HepG2 (cell line): Measurements from ENCODE around the gene NPTXR. TPM values are rescaled to one million over a fixed set of nuclear protein-coding genes. Genes with fewer than 3 reads are reported as not detected.

Experiments
- ATAC-seq: fragments of 200-7000 bp; cut with Tn5 transposase; 3 replicates; pipeline ENCODE4 v1.9.1; 2020; ENCODE audit warnings: mild to moderate bottlenecking, moderate library complexity
- BruUV-seq: library from RNA; stranded (reverse); fragments of 400-500 nt; replicated peaks from 2 replicates; lab custom pipeline; 2021; lab: Mats Ljungman, UMichigan
- CTCF ChIA-PET: fragments of 300-600 bp; formaldehyde crosslinking; extraction: SDS; loops from one replicate; lab custom pipeline; 2021; ENCODE audit warnings: low total read pairs, inconsistent platforms, low intra/inter-chr PET ratio; lab: Yijun Ruan, JAX
- POLR2A ChIA-PET: fragments of 350-600 bp; sonication (Branson Sonifier 250); formaldehyde crosslinking; loops from one replicate; lab custom pipeline; 2020; ENCODE audit warnings: antibody characterized with exemption, inconsistent platforms; lab: Yijun Ruan, JAX
- DNase-seq: peaks from one replicate; pipeline ENCODE4 v3.0.0-alpha.2; 2015; ENCODE audit warnings: low spot score
- FAIRE-seq: peaks from 3 replicates; lab custom pipeline; 2011; peaks lifted over from hg19 to GRCh38; lab: Jason Lieb, UNC
- H2AFZ ChIP-seq: one replicate; pipeline ENCODE4 v1.6.1; 2011; ENCODE audit warnings: low read length, inconsistent platforms
- H3K27ac ChIP-seq: fragments of 300-600 bp; 3 replicates; pipeline ENCODE4 v1.8.0; 2011; ENCODE audit warnings: mixed run types, mild to moderate bottlenecking, mixed read lengths, low read length, inconsistent platforms; ENCODE audit not compliant: insufficient read depth; ENCODE audit errors: extremely low read length
- H3K27me3 ChIP-seq, 2 experiments: fragments of 200-600 bp in 1 of 2; 2 replicates in 1 of 2; 3 replicates in 1 of 2; pipeline versions ENCODE4 v1.6.0 to v1.8.0; 2011; ENCODE audit warnings: low read length in 2 of 2, mild to moderate bottlenecking in 2 of 2, moderate library complexity in 2 of 2, inconsistent platforms in 1 of 2; ENCODE audit not compliant: insufficient read depth in 2 of 2, control insufficient read depth in 1 of 2
- H3K36me3 ChIP-seq, 2 experiments: fragments of 200-600 bp in 1 of 2; replicated peaks in 1 of 2; 2 replicates in 1 of 2; 3 replicates in 1 of 2; pipeline versions ENCODE4 v1.5.1 to v1.8.0; 2011; ENCODE audit warnings: low read length in 2 of 2, inconsistent platforms in 1 of 2; ENCODE audit not compliant: insufficient read depth in 2 of 2, control insufficient read depth in 1 of 2
- H3K4me1 ChIP-seq: 2 replicates; pipeline ENCODE4 v1.5.1; 2012; ENCODE audit warnings: low read length, inconsistent platforms; ENCODE audit not compliant: insufficient read depth
- H3K4me2 ChIP-seq: 2 replicates; pipeline ENCODE4 v1.6.0; 2011; ENCODE audit warnings: low read depth, low read length, inconsistent platforms
- H3K4me3 ChIP-seq, 3 experiments: fragments of 200-600 bp in 1 of 3; sonication (generic), shearing (Covaris generic) in 1 of 3; replicated peaks in 1 of 3; 2 replicates each; pipeline ENCODE4 v1.5.1; 2011 to 2016; ENCODE audit warnings: low read length in 3 of 3, inconsistent platforms in 2 of 3, low read depth in 2 of 3, mild to moderate bottlenecking in 2 of 3, control low read depth in 1 of 3, mixed read lengths in 1 of 3; ENCODE audit not compliant: insufficient read depth in 1 of 3
- H3K79me2 ChIP-seq: one replicate; pipeline ENCODE4 v1.6.1; 2011; ENCODE audit warnings: low read length, inconsistent platforms; ENCODE audit not compliant: insufficient read depth
- H3K9ac ChIP-seq: 2 replicates; pipeline ENCODE4 v1.6.0; 2011; ENCODE audit warnings: mild to moderate bottlenecking, low read depth, low read length, inconsistent platforms; ENCODE audit not compliant: insufficient read depth
- H3K9me3 ChIP-seq: 2 replicates; pipeline ENCODE4 v1.5.1; 2012; ENCODE audit warnings: mild to moderate bottlenecking, low read length
- H4K20me1 ChIP-seq: 2 replicates; pipeline ENCODE4 v1.6.0; 2011; ENCODE audit warnings: inconsistent platforms, mild to moderate bottlenecking, low read length, moderate library complexity; ENCODE audit not compliant: insufficient read depth
- CBX2 ChIP-seq, 2 experiments: fragments of 200-600 bp in 1 of 2; sonication (generic); formaldehyde crosslinking in 1 of 2; IDR thresholded peaks; 2 replicates each; pipeline versions ENCODE4 v1.7.0 to v1.8.1; 2018 to 2022; ENCODE audit warnings: low read depth in 2 of 2, low read length in 1 of 2, mild to moderate bottlenecking in 1 of 2, missing genetic modification reagents in 1 of 2
- MATR3 ChIP-seq: sonication (generic); formaldehyde crosslinking; IDR thresholded peaks from 2 replicates; pipeline ENCODE4 v1.4.0; 2020; ENCODE audit warnings: missing genetic modification reagents
- PHB2 ChIP-seq: fragments of 450-650 bp; IDR thresholded peaks from 2 replicates; pipeline ENCODE4 v1.6.1; 2018; ENCODE audit not compliant: partially characterized antibody
- POLR2AphosphoS5 ChIP-seq: IDR thresholded peaks from 2 replicates; pipeline ENCODE4 v1.6.1; 2012; ENCODE audit warnings: low read depth, low read length
- SIN3A ChIP-seq: IDR thresholded peaks from 2 replicates; pipeline ENCODE4 v1.6.1; 2011; ENCODE audit warnings: low read depth, mild to moderate bottlenecking, control low read depth, low read length, borderline replicate concordance
- SRY ChIP-seq: sonication (generic); formaldehyde crosslinking; IDR thresholded peaks from 2 replicates; pipeline ENCODE4 v1.8.0; 2022; ENCODE audit warnings: mild to moderate bottlenecking, missing genetic modification reagents
- SSRP1 ChIP-seq: IDR thresholded peaks from 2 replicates; pipeline ENCODE4 v1.6.1; 2016; ENCODE audit warnings: control low read depth
- TRIM24 ChIP-seq: sonication (generic); formaldehyde crosslinking; IDR thresholded peaks from 2 replicates; pipeline ENCODE4 v1.8.0; 2022; ENCODE audit warnings: mild to moderate bottlenecking, missing genetic modification reagents
- YEATS2 ChIP-seq: sonication (generic); formaldehyde crosslinking; IDR thresholded peaks from 2 replicates; pipeline ENCODE4 v1.4.0; 2020; ENCODE audit warnings: missing genetic modification reagents, borderline replicate concordance
- ZBTB8A ChIP-seq: sonication (generic); formaldehyde crosslinking; IDR thresholded peaks from 2 replicates; pipeline ENCODE4 v1.4.0; 2020; ENCODE audit warnings: mild to moderate bottlenecking, low read depth, missing genetic modification reagents, borderline replicate concordance
- ZNF33B ChIP-seq: sonication (generic); formaldehyde crosslinking; IDR thresholded peaks from 2 replicates; pipeline ENCODE4 v1.5.1; 2020; ENCODE audit warnings: mild to moderate bottlenecking, missing genetic modification reagents
- ZNF432 ChIP-seq: sonication (generic); formaldehyde crosslinking; IDR thresholded peaks from 2 replicates; pipeline ENCODE4 v1.5.0; 2020; ENCODE audit warnings: missing genetic modification reagents, mild to moderate bottlenecking, borderline replicate concordance
- ZNF446 ChIP-seq: sonication (generic); formaldehyde crosslinking; IDR thresholded peaks from 2 replicates; pipeline ENCODE4 v1.5.0; 2020; ENCODE audit warnings: mild to moderate bottlenecking, missing genetic modification reagents
- ZNF564 ChIP-seq: sonication (generic); formaldehyde crosslinking; IDR thresholded peaks from 2 replicates; pipeline ENCODE4 v1.8.1; 2023; ENCODE audit warnings: mild to moderate bottlenecking, missing genetic modification reagents
- ZNF598 ChIP-seq: sonication (generic); formaldehyde crosslinking; IDR thresholded peaks from 2 replicates; pipeline ENCODE4 v1.5.1; 2020; ENCODE audit warnings: mild to moderate bottlenecking, missing genetic modification reagents, borderline replicate concordance
- ZNF740 ChIP-seq: sonication (generic); formaldehyde crosslinking; IDR thresholded peaks from 2 replicates; pipeline ENCODE4 v1.4.0; 2020; ENCODE audit warnings: missing genetic modification reagents
- ZNF879 ChIP-seq: sonication (generic); formaldehyde crosslinking; IDR thresholded peaks from 2 replicates; pipeline ENCODE4 v1.8.1; 2023; ENCODE audit warnings: missing genetic modification reagents
- WGBS: methylation state at CpG from one replicate; pipeline ENCODE4 v1.1.6; 2017; ENCODE audit warnings: low lambda C conversion rate; 5-methylcytosine and 5-hydroxymethylcytosine counted together
- in situ Hi-C: cut with HindIII; loops from 2 replicates; pipeline ENCODE4 v1.10.0; 2017; ENCODE audit warnings: low pct_unique_long_range_greater_than_20kb; ENCODE audit not compliant: extremely low pct_ligation_motif_present
- intact Hi-C: fragments of 100-400 bp; cut with micrococcal nuclease; formaldehyde crosslinking; loops from one replicate; pipeline ENCODE4 v1.10.0; 2022; ENCODE audit not compliant: unreplicated experiment
- polyA plus RNA-seq, 8 experiments: library from polyadenylated mRNA; depleted of rRNA in 3 of 8; stranded (reverse) in 7 of 8; unstranded in 1 of 8; fragments of >200 nt; fragmentation: Illumina TruSeq in 4 of 8; extraction: Trizol in 4 of 8; gene quantifications; 2 replicates each; pipeline versions ENCODE4 v1.2.1 to v1.2.3, GENCODE V29; 2011 to 2016; ENCODE audit warnings: low read depth in 4 of 8, missing spikeins in 1 of 8, mixed read lengths in 1 of 8; ENCODE audit not compliant: insufficient read depth in 1 of 8
- total RNA-seq, 5 experiments: library from RNA; depleted of rRNA; stranded (reverse); fragments of >200 nt; fragmentation: Illumina TruSeq; extraction: Trizol; gene quantifications; 2 replicates each; pipeline ENCODE4 v1.2.3, GENCODE V29; 2016; ENCODE audit warnings: low read depth in 1 of 5
- TF ChIP-seq, protein P1 (sequence below): sonication (generic); formaldehyde crosslinking; IDR thresholded peaks from 2 replicates; pipeline ENCODE4 v1.5.1; 2020; ENCODE audit warnings: missing genetic modification reagents, mild to moderate bottlenecking, borderline replicate concordance
- TF ChIP-seq, protein P2 (sequence below): sonication (generic); formaldehyde crosslinking; IDR thresholded peaks from 2 replicates; pipeline ENCODE4 v1.4.0; 2020; ENCODE audit warnings: missing genetic modification reagents

NPTXR gene
- total and polyA plus RNA-seq, 2 of the 13 experiments (the other 11 are each of a cell fraction or from before 2014, with no cell fraction given): 2.6 to 4.8 TPM

DNA sequence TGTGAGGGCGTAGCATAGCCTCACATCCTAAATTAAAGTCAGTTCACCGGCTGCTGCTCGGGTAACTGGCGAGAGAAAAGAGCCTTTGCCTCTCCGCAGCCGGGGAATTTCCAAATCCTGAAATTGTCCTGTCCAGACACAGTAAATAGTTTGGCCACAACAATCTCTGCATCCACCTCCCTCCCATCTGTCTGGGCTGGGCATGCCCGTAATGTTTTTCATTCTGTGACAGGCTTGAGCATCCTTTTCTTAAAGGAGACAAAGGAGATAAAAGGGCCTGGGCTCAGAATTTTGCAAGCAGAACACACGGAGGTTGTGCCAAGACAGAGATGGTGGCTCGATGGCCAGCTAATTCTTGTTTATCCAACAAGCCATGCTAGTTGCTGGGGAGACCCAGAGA is 47.4 kb upstream of the NPTXR start:
- no peak for FAIRE-seq
- intact Hi-C loops (no loop called here), in situ Hi-C loops (no loop called here)
- no peak for ATAC-seq
- no peak for DNase-seq
- Histone ChIP-seq H3K4me1 (no peaks in the 10 kb centered on the region), H3K4me2 (no peak overlapping the region), H4K20me1 (no peaks in the 10 kb centered on the region), H3K79me2 (no peaks in the 10 kb centered on the region), H3K4me3 (no peak overlapping the region), H3K36me3 (no peaks in the 10 kb centered on the region), H3K27ac (no peak overlapping the region), H3K9me3 (no peaks in the 10 kb centered on the region), H3K9ac (no peak overlapping the region), H3K27me3 (peaks cover 2 to 17% of the 10 kb centered on the region in 2 experiments; a peak in 3 of 5 replicates), H2AFZ (no peak overlapping the region)
- TF ChIP-seq SRY (CRISPR knock-in tag): no peak
- TF ChIP-seq ZNF33B: no peak
- TF ChIP-seq, protein P1, sequence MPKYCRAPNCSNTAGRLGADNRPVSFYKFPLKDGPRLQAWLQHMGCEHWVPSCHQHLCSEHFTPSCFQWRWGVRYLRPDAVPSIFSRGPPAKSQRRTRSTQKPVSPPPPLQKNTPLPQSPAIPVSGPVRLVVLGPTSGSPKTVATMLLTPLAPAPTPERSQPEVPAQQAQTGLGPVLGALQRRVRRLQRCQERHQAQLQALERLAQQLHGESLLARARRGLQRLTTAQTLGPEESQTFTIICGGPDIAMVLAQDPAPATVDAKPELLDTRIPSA: no peak
- no peak for TF ChIP-seq MATR3
- no peak for TF ChIP-seq ZNF446 (CRISPR knock-in tag)
- no peak for TF ChIP-seq PHB2
- WGBS: 0% methylated on average over 3 of the region's 9 CpGs
- no TSS peak for BruUV-seq
- CTCF ChIA-PET: no interaction called here
- POLR2A ChIA-PET: no interaction called here

DNA sequence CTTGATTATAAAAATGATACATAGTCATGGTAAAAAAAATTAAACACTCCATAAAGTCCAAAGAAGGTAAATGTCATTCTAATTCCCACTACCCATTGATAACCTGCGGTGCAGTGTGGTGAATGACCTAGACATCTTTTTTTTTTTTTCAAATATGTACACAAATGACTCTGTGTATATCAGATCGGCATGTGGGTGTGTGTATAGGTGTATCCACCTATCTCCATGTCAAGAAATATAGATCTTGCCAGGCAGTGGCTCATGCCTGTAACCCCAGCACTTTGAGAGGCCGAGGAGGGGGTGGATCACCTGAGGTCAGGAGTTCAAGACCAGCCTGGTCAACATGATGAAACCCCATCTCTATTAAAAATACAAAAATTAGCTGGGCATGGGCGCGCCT is 46.5 kb upstream of the NPTXR start:
- Histone ChIP-seq H3K36me3 (no peaks in the 10 kb centered on the region), H3K4me3 (no peak overlapping the region), H4K20me1 (no peaks in the 10 kb centered on the region), H3K27ac (no peak overlapping the region), H3K9ac (no peak overlapping the region), H3K4me1 (no peaks in the 10 kb centered on the region), H3K79me2 (no peaks in the 10 kb centered on the region), H2AFZ (no peak overlapping the region), H3K4me2 (no peak overlapping the region), H3K27me3 (peaks cover 2 to 17% of the 10 kb centered on the region in 2 experiments; a peak in 3 of 5 replicates), H3K9me3 (no peaks in the 10 kb centered on the region)
- POLR2A ChIA-PET: no interaction called here
- CTCF ChIA-PET: no interaction called here
- ATAC-seq: no peak
- 25% methylated on average over 5 of the region's 5 CpGs for WGBS
- intact Hi-C loops: no loop called here
- FAIRE-seq: no peak
- in situ Hi-C loops: no loop called here
- DNase-seq: no peak
- BruUV-seq: no TSS peak
- TF ChIP-seq, protein P2, sequence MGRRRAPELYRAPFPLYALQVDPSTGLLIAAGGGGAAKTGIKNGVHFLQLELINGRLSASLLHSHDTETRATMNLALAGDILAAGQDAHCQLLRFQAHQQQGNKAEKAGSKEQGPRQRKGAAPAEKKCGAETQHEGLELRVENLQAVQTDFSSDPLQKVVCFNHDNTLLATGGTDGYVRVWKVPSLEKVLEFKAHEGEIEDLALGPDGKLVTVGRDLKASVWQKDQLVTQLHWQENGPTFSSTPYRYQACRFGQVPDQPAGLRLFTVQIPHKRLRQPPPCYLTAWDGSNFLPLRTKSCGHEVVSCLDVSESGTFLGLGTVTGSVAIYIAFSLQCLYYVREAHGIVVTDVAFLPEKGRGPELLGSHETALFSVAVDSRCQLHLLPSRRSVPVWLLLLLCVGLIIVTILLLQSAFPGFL: no peak
- TF ChIP-seq ZNF879 (CRISPR knock-in tag): no peak
- no peak for TF ChIP-seq CBX2 (IDR thresholded peaks at IDR 0.05; ENCODE audit: low read depth, low read length)
- TF ChIP-seq CBX2 (CRISPR knock-in tag; IDR thresholded peaks at IDR 0.05; ENCODE audit: low read depth): no peak
- TF ChIP-seq YEATS2 (CRISPR knock-in tag): no peak
- TF ChIP-seq POLR2AphosphoS5: no peak
- no peak for TF ChIP-seq SIN3A
- TF ChIP-seq SSRP1 (CRISPR knock-in tag): no peak
- no peak for TF ChIP-seq ZBTB8A
- no peak for TF ChIP-seq ZNF598 (CRISPR knock-in tag)
- TF ChIP-seq ZNF740: no peak
- TF ChIP-seq ZNF432: no peak
- no peak for TF ChIP-seq ZNF564 (CRISPR knock-in tag)
- TF ChIP-seq TRIM24 (CRISPR knock-in tag): no peak
